Stimulated activated CD4-positive, alpha-beta T cell treated with anti-CD3 and anti-CD28 coated beads, TNF-alpha, amount 100 ng/mL, for 48 hours (primary cell): ENCODE results near the gene SMDT1.
A peak's percentile ranks its signal among the peaks of the same experiment; 100 is the strongest.
"Not testable (repeated sequence)": the region's sequence is repeated elsewhere in the genome, so short reads cannot be mapped to it uniquely, and the experiment has no call there.

Experiments
- DNase-seq, 3 donors: peaks; one replicate each; pipeline ENCODE4 v3.0.0-alpha.2; 2020; ENCODE audit warnings: low read depth in 3 of 3

Gene SMDT1

GRCh38 chr22:42111798-42112197, 32.3 kb downstream of the SMDT1 start:
- DNase-seq, result no peak

GRCh38 chr22:42112793-42113192, 33.3 kb downstream of the SMDT1 start:
- not testable (repeated sequence) for DNase-seq

- no peak for DNase-seq
Observed at GRCh38 chr22:42114721-42115120, 35.2 kb downstream of the SMDT1 start.

GRCh38 chr22:42115420-42115830, 35.9 kb downstream of the SMDT1 start:
- DNase-seq, result not testable (repeated sequence)

GRCh38 chr22:42116848-42117424, 37.4 kb downstream of the SMDT1 start:
- no peak for DNase-seq

GRCh38 chr22:42120231-42121021, 40.9 kb downstream of the SMDT1 start:
- peak in 2 of 3 donors; percentile 21 to 25 for DNase-seq

GRCh38 chr22:42123529-42123928, 44.0 kb downstream of the SMDT1 start:
- DNase-seq, result not testable (repeated sequence)

- no peak for DNase-seq
Observed at GRCh38 chr22:42127606-42128005, 48.1 kb downstream of the SMDT1 start.

GRCh38 chr22:42128007-42128406, 48.5 kb downstream of the SMDT1 start:
- DNase-seq, result not testable (repeated sequence)

- DNase-seq, result not testable (repeated sequence)
Observed at GRCh38 chr22:42128776-42129694, 49.5 kb downstream of the SMDT1 start.

- not testable (repeated sequence) for DNase-seq
Observed at GRCh38 chr22:42130182-42130581, 50.7 kb downstream of the SMDT1 start.

GRCh38 chr22:42130639-42131431, 51.3 kb downstream of the SMDT1 start, which contains the start of gene CYP2D6:
CYP2D6 (minus strand) TSS chr22:42130810; CDS start chr22:42130791, 19 bp downstream.
- DNase-seq, result not testable (repeated sequence)

- DNase-seq, result no peak
Observed at GRCh38 chr22:42131562-42131961, 52.1 kb downstream of the SMDT1 start.

GRCh38 chr22:42132457-42132856, 53.0 kb downstream of the SMDT1 start:
- DNase-seq, result no peak
